ENCODE measurements around the gene KDM2A.

DNA sequence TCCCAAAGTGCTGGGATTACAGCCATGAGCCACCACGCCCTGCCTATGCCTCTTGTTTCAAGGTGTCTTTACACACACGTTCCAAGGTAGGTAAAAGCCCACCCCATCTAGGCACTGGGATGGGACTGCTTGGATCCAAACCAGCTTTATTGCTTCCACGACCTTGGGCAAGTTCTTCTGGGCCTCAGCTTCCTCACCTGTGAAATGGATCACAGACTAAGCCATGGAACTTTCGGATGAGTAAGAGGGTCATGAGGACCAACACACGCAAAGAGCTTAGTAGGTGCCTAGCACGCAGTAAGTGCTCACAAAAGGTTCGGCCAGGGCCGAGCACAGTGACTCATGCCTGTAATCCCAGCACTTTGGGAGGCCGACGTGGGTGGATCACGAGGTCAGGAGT is 46.8 kb upstream of the KDM2A start:
- TF ChIP-seq, protein P1, sequence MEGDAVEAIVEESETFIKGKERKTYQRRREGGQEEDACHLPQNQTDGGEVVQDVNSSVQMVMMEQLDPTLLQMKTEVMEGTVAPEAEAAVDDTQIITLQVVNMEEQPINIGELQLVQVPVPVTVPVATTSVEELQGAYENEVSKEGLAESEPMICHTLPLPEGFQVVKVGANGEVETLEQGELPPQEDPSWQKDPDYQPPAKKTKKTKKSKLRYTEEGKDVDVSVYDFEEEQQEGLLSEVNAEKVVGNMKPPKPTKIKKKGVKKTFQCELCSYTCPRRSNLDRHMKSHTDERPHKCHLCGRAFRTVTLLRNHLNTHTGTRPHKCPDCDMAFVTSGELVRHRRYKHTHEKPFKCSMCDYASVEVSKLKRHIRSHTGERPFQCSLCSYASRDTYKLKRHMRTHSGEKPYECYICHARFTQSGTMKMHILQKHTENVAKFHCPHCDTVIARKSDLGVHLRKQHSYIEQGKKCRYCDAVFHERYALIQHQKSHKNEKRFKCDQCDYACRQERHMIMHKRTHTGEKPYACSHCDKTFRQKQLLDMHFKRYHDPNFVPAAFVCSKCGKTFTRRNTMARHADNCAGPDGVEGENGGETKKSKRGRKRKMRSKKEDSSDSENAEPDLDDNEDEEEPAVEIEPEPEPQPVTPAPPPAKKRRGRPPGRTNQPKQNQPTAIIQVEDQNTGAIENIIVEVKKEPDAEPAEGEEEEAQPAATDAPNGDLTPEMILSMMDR (IDR thresholded peaks at IDR 0.05; ENCODE audit: borderline replicate concordance, extremely low read depth, low read length, poor library complexity, severe bottlenecking): no peak
- TF ChIP-seq EZH2 (IDR thresholded peaks at IDR 0.05; ENCODE audit: borderline replicate concordance, low read depth, low read length, severe bottlenecking): no peak
